Parietal lobe (tissue), 1 donor: ENCODE data around the gene MMP10. TPM values are rescaled to one million over a fixed set of nuclear protein-coding genes. Genes with fewer than 3 reads are reported as not detected.

Source experiments
- total RNA-seq: library from RNA; depleted of rRNA; stranded (reverse); fragments of >200 nt; gene quantifications from one replicate; pipeline ENCODE4 v1.2.3, GENCODE V29; 2014

The MMP10 gene
- not detected for total RNA-seq

GRCh38 chr11:102780491-102780918 is at the start of gene MMP10:
MMP10 (minus strand) TSS chr11:102780628; CDS start chr11:102780591, 37 bp downstream.

DNA sequence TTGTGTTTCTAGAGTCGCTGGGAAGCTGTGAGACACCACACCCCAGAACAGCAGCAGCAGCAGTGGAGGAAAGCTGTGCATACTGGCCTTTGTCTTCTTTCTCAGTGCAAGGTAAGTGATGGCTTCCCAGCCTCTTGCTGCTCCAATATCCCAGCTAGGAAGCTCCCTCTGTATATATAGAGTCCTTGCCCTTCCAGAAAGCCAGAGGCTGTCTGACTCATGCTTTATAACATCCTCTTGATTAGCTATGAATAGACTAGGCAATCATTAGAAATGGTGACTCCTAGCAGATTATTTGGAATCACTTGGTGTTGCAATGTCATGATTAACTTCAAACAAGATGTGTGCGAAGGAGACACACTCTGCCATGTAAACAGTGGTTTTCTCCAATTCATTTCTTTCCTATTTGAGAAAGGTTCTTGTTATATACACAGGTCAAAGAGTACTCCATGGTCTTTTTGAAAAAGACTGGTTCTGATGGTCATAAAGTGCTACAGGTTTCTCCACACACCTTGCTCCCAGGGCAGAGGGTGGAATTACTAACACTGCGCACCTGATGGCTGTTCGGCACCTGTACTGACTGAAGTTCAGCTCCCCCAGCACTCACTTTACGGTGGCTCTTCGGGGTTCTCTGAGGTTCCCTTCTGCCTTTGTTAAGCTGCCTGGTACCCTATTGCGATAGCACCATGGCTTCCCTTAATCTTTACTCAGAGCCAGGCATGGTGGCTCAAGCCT is 17.8 kb upstream of the MMP10 start, which contains the start of gene MMP1:
MMP1 (minus strand) TSS at position 149 of the 735 bp plus-strand sequence; CDS start at position 81, 68 bp downstream.

GRCh38 chr11:102724904-102725500 is 55.4 kb downstream of the MMP10 start, which contains the start of gene MMP8:
MMP8 (minus strand) TSS chr11:102724954; CDS start chr11:102724855, 99 bp downstream.

Other genes with a start within 250 kb of the MMP10 start
- not detected for gene MMP7, start 249.9 kb downstream of the MMP10 start, total RNA-seq
- not detected for gene MMP20, start 155.3 kb downstream of the MMP10 start, total RNA-seq
- gene MMP27, start 74.9 kb downstream of the MMP10 start, total RNA-seq = not detected
- not detected for gene MMP8, start 55.7 kb downstream of the MMP10 start, total RNA-seq
- not detected for gene MMP1, start 17.5 kb upstream of the MMP10 start, total RNA-seq
- gene MMP3, start 63.0 kb upstream of the MMP10 start, total RNA-seq = not detected
- not detected for gene MMP12, start 94.4 kb upstream of the MMP10 start, total RNA-seq
- not detected for gene MMP13, start 175.1 kb upstream of the MMP10 start, total RNA-seq